Right forelimb (tissue), 1 donor: ENCODE data around the gene ADAM17.
"Not testable (repeated sequence)": the region's sequence is repeated elsewhere in the genome, so short reads cannot be mapped to it uniquely, and the experiment has no call there.

Experiments
- DNase-seq: peaks from one replicate; pipeline ENCODE4 v3.0.0-alpha.2; 2018

ADAM17 gene

DNA sequence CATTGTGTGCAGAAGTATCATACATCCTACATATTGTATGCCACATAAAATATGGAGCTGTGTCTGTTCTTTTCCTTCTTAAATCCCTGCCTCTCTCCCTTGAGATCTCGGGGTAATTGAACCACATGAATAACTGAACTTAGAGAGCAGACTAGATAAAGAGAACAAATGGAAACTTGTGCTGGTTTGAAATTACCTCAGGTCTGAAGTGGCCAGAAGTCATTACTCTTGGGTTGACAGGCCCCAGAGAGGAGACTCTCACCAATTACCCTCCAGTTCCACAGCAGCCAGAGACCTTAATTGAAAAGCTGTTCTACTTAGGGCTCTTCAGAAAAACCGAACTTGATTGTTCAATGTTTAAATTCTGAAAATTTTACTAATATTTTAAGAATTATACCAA, 5.0 kb upstream of the ADAM17 start:
- DNase-seq: no peak

DNA sequence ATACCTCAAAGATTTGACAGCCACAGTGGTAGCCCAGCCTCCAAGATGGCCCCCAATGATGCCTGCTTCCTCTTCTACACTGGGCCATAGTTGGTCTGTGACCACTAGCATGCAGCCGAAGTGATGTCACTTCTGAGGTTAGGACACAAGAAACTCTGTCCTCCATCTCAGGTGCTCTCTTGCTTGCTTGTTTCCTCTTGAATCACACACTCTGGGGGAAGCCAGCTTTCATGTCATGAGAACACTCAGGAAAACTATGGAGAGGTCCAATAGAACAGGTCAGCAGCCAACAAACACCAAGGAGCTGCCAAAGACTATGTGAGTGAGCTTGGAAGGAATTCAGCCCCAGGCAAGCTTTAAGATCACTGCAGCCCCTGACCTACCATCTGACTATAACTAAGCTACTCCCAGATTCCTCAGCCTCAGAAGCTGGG, 3.3 kb upstream of the ADAM17 start:
- DNase-seq: no peak

DNA sequence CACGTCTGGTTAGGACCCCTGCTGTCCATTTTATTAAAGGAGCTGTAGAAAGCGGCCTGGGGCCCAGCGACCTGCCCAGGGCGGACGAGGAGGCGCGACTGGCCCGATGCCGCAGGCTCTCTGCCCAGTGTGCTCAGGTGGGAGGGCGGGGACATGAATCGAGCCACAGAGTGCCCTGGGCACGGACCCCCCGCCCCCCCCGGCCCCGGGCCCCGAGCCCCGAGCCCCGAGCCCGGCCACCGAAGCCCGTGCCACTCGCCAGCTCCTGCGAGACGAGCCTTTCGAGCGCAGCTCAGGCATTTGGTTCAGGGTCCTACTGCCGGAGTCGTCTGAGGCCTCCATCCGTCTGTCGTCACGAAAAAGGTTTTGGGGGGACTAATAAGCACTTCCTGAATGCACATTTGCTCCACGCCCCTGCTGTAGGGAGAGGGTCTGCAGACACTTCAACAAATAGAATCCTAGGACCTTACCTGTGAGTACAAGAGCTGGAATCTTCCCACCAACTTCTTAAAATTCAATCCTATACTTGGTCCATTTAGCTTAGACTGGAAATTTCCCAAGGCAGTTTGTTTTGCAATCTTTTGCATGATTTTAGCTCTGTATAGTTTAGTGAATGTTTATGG, 602 bp upstream of the ADAM17 start:
- DNase-seq: no peak

DNA sequence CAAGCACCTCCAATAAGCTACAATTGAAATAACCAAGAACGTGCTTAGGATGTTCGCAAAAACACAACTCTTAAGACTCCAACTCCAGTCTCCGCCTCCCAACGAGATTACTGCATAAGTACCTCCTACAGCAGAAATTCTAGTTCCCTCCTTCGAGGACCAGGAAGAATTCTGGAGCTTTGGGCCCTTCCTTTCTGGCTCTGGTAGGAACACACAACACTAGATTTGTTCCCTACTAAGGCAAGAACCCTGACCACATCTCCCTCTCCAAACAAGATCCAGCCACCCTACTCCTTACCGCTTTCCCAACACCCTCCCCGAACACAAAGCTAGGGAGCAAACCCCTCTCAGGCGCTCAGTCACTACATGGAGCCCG, 721 bp downstream of the ADAM17 start:
- no peak for DNase-seq

DNA sequence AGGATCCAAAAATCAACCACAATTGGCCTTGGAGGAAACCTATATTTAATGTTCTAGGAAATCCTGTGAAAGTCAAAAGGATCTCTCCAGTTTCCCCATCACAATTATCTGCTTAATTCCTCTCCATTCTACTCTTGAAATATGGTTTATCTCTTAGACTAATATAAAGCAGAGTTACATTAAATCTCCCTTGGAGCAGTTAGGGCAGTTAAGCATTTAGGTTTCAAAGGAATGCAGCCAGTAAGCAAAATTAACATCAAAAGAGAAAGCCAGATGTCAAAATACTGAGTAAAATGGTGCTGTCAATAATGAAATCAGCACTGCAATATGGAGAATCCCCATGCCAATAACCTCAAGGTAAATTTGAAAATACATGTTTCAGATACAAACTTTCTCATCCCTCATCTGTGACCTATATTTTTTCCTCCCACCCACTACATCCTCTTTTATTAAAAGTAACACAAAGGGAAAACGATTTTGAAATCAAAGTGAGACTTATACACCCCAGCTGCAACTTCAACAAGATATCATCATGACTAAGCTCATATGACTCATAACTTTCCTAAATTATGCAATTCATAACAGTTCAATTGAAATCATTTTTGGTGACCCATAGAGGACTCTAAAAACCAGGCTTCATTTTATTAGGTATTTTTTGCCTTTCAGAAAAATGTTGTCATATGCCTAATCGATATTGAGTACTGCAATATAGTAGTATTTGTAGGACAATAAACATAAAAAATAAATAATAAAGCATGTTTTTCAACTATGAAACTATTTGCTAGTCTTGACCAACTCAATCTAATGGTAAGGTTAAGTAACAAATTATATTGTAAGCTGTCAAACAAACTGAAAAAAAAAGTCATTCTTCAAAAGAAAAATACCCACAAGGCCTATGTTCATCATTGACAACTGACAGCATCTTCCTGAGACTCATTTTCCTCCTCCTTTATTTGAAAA, 3.1 kb downstream of the ADAM17 start:
- no peak for DNase-seq

DNA sequence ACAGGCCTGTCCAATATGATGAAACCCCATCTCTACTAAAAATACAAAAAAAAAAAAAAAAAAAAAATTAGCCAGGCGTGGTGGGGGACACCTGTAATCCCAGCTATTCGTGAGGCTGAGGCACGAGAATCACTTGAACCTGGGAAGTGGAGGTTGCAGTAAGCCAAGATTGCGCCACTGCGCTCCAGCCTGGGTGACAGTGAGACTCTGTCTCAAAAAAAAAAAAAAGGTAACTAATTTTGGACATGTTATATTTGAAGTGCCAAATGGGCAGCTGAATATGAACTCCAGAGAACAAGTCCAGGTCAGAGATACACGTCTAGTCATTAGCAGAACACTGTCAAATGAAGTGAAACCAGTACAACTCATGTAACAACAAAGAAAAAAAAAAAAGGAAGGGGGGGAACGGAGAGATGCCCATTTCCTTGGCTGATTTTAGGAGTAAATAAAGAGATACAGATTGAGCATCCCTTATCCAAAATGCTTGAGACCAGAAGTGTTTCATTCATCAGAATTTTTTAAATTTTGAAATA, 4.7 kb downstream of the ADAM17 start:
- DNase-seq: not testable (repeated sequence)

DNA sequence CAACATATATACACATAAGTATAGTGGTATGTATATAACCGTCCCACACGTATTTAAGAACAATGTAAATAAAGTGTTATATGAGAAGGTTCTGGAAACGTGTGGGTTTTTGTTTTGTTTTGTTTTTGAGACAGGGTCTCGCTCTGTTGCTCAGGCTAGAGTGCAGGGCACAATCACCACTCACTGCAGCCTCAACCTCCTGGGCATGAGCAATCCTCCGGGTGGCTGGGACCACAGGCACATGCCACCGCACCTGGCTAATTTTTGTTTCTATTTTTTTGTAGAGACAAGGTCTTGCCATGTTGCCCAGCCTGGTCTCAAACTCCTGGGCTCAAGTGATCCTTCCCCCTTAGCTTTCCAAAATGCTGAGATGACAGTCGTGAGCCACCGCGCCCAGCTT, 6.2 kb downstream of the ADAM17 start:
- no peak for DNase-seq

DNA sequence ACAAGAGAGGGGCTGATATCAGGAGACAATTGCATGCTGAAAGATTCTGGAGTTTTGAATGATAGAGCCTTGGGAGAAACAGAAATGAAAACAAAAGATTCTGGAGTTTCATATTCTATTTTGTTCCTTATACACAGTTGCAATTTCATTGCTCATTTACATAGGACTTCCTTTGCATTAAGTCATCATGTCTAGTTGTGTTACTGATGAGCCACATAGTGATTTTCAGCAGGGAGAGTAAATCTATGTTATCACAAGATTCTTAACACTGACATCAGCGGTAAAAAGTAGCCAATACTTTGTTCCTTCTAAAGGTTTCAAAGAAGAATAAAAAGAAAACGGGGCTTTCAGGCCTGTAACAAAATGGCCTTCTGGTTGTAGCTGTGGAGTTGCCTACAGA, 7.1 kb downstream of the ADAM17 start:
- DNase-seq: no peak

DNA sequence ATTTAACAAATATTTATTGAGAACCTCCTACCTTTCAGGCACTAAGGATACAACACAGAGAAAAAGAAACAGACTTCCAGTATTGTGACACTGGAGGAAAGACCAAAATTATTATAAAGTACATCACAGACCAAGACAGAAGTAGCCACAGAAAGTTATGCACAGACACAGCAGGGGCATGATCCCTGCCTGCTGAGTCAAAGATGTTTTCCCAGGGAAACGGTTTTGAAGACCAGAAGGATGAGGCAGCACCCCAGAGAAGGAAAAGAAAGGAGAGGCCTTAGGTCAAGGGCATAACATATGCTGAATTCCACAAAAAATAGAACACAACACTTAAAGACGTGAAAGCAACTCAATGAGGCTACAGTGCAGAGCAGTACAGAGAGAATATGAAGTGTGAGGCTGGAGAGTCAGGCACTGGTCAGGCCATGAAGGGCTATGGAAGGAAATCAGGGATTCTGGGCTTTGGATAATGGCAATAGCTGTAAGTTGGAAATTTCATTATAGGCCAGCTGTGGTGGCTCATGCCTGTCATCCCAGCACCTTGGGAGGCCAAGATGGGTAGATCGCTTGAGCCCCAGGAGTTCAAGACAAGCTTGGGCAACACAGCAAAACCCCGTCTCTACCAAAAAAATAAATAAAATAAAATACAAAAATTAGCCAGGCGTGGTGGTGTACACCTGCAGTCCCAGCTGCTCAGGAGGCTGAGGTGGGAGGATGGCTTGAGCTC, 8.2 kb downstream of the ADAM17 start:
- DNase-seq: no peak

DNA sequence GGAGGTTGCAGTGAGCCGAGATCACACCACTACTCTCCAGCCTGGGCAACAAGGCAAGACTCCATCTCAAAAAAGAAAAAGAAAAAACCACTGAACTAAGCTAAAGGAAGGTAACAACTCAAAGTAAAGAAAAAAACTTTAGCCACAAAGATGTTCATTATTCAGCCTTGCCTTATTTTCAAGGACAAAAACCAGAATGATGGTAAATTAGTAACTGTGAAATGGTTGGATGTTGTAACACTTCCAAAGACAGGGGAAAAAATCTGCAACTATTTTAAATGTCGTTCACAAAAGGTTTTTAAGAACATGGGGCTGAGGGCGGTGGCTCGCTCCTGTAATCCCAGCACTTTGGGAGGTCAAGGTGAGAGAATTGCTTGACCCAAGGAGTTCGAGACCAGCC, 10.1 kb downstream of the ADAM17 start:
- no peak for DNase-seq

DNA sequence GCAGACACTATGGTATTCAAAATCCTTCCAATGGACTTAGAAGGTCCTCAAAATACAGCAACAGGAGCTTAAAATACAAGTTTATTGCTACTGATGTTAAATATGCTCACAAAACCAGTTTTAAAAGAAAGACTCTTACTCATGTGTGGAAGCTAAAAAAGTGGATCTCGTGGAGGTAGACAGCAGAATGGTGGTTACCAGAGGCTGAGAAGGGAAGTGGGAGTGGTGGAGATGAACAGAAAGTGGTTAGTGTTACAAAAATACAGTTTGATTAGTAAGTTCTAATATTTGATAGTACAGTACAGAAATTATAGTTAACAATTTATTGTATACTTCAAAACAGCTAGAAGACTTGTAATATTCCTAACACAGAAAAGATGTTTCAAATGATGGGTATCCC, 12.1 kb downstream of the ADAM17 start:
- no peak for DNase-seq

DNA sequence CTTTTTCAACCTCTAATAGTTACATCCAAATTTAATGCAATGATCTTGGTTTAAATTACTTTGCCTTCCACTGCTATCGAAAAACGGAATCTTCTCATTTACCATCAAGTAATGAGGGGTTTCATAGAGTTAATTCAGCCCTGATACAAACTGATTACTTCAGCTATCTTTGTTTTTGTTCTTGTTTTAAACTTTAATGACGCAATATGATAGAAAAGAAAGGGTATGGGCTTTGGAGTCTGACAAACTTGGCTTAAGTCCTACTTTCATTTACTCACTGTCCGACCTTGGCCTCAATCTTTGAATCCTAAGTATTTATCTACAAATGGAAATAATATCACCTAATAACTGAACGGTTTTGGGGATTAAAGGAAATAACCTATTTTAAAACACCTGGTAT, 16.1 kb downstream of the ADAM17 start:
- DNase-seq: no peak

DNA sequence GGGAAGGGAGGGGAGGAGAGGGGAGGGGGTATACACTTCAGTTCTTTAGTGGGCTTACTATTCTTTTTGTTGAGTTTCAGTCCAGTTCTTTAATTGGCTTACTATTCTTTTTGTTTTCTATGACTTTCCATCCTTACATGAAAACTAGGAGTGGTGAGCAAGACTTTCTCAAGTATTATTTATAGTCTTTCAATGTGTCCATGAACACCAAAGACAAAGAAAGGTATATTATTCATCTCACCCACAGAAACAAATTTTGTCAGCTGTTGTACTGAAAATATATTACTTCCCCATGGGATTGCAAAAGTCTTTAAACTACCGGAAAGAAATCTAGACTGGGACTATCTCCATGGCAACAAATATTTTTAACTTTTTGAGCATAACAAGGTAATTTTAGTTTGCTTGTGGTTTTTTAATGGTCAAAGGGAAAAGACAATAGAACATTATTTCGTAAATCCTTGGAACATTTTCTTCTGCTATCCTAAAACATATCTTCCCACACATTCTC, 17.6 kb downstream of the ADAM17 start:
- no peak for DNase-seq

DNA sequence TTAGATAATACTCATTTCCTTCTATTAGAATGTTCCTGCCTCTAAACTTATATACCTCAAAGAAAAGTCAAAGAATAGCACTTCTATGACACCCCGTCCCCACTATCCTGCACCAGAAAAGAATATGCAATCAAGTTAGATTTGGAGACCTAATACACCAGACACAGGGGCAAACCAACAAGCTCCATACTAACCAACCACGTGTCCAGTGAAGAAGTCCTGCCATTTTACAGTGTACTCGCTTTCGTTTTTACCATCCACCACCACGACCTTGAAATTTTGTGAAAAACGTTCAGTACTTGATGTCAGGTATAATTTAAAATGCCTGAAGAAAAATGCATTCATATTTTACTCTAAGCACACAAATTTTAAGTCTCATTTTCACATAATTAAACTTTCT, 19.1 kb downstream of the ADAM17 start:
- no peak for DNase-seq

DNA sequence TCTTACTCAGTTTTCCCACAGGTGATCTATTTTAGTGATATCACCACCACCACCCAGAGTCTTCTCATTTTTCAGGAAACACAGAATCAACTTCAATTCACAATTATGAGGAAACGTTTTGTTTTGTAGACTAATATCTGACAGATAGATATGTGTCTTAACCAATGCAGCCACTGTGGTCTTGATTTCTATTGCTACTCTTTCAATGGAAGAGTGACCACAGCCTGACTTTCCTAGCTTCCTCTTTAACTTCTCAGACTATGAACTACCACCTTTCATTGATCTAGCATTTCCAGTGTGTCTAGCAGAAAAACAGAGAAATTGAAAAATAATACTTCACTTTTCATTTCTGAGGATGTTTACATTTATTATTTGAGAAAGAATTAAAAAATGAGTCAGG, 20.5 kb downstream of the ADAM17 start:
- no peak for DNase-seq

DNA sequence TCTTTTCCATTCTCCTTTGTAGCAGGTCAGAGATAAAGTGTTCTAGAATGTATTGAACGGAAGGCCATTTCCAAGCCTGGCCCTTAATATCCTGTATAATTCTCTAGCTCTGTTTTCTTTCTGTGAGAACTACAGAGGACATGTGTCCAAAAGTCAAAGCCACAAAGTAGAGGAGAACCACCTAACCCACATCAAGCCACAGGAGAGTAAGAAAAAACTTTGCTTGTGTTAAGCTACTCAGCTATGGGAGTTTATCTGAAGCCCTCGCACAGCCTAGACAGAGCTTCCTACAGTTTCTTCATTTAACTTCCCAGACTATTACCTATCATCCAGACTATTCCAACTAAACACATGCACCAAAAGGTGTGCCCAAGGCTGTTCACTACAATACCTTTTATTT, 22.0 kb downstream of the ADAM17 start:
- DNase-seq: no peak

DNA sequence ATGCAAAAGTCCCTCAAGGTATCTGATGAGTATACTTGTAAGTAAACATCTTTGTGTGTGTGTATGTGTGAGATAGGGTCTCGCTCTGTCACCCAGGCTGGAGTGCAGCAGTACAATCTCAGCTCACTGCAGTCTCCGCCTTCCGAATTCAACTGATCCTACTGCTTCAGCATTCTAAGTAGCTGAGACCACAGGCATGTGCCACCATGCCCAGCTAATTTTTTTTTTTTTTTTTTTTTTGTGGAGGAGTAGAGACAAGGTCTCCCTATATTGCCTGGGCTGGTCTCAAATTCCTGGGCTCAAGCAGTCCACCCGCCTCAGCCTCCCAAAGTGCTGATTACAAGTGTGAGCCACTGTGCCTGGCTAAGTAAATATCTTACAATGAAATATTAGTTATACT, 23.2 kb downstream of the ADAM17 start:
- no peak for DNase-seq

DNA sequence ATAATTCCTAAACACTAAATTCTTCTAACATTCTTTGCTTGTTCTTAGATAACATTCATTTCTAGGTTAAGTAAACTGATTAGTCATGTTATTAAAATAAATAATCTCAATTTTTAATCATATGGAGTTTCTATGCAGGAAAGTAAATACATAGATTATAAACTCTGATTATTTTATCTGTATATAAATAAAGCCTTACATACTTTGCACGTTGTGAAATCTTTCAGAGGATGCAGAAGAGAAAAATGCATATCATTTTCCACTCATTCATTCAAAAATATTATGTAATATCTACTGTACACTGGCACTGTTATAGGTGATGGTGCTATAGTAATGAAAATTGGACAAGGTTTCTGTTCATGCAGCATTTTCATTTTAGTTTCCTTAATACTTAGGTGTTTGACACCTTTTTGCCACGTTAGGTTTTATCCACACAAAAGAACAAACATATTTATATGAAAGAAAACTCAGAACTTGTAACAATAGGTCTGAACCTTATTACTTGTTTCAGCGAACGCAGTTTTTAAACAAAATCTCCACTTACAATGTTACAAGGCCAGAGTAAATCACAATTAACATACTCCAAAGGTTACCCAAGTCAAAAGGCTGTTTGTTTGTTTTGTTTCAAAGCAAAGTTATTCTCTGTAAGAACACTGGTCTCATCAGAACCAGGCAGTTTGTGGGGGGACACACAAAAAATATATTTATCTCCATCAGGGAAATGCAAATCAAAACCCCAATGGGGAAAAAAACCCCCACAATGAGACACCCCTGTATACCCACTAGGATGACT, 27.4 kb downstream of the ADAM17 start:
- DNase-seq: no peak

DNA sequence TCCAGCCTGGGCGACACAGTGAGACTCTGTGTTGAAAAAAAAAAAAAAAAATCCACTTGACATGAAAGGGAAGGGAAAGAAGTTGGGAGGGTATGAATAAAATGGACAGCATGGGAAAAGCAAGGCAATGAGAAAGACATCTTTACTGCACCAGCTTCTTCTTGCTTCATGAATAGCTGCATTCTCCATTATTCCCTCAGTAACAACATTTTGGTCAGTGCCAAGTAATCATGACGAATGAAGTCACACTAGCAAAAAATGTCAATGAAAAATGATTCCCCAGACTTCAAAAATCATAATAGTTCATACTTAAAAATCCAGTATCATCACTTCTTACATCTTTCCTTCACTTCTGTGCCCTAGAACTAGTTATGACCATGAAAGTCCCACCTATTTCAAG, 30.4 kb downstream of the ADAM17 start:
- DNase-seq: no peak

DNA sequence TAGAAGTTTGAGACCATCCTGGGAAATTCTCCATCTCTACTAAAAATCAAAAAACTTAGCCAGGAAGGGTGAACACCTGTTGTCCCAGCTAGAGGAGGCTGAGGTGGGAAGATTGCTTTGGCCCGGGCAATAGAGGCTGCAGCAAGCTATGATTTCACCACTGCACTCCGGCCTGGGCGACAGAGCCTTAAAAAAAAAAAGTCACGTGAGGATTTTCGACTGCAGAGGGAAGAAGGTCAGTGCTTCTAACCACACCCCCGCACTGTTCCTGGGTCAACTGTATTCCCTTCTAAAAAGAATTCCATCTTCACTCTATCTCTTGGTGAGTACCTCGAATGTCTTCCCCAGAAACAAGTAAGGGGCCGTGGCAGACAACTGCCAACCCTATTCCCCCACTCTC, 31.3 kb downstream of the ADAM17 start:
- no peak for DNase-seq

DNA sequence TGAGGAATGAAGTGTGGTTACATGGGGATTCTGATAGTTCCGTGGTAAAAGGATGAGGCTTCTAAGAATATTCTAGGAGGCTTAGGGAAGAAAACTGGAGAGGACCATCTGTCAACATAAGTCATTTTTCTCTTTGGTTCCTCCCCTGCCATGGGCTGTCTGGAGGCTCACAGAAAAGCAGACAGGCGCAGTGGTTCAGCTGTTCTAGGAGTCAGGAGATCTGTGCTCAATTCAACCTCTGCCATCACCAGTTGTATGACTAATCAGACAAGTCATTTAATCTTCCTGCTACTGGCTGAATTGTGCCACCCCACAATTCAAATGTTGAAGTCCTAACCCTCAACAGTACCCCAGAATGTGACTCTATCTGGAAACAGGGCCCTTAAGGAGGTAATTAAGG, 36.4 kb downstream of the ADAM17 start:
- DNase-seq: no peak

DNA sequence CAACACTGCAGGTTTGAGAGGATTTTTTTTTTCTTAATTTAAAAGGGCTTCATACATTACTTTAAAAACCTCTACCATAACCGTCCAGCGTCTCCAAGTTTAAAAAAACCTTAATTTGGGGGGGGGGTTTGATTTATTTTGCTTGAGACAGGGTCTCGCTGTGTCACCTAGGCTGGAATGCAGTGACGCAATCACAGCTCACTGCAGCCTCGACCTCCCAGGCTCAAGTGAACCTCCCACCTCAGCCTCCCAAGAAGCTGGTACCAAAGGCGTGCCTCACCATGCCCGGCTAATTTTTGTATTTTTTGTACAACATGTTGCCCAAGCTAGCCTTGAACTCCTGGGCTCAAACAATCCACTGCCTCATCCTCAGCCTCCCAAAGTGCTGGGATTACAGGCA, 36.9 kb downstream of the ADAM17 start:
- DNase-seq: no peak

DNA sequence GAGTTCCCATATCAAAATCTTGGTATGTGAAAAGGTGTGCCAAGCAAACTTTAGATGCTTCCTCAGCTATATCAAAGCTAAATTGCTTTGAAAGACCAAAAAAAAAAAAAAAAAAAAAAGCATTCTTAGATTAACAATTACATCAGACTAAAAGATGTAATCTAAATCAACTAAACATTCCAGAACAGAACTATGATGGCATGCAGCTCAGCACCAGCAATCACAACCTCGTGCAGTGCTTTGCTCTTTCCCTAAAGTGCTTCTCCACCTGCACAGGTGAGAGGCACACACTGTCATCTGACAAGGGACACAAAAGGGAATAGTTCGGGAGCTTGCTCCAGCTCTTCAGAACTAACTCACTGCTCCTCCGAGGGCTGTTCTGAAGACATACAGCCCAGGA, 37.5 kb downstream of the ADAM17 start:
- DNase-seq: no peak
